Fibroblast of skin of right quadriceps (primary cell): ENCODE data around the gene METTL25B.
A peak's percentile ranks its signal among the peaks of the same experiment; 100 is the strongest.

Experiments used
- DNase-seq: peaks from one replicate; pipeline ENCODE4 v3.0.0-alpha.2; 2013

Gene METTL25B

GRCh38 chr1:156703336-156703735, 24.9 kb upstream of the METTL25B start:
- DNase-seq = no peak

- DNase-seq = peak; percentile 45
Observed at GRCh38 chr1:156703741-156704140, 24.5 kb upstream of the METTL25B start.

GRCh38 chr1:156704166-156704711, 24.0 kb upstream of the METTL25B start:
- no peak for DNase-seq

- peak; percentile 76 for DNase-seq
Observed at GRCh38 chr1:156704930-156705320, 23.3 kb upstream of the METTL25B start.

GRCh38 chr1:156705321-156705917, 22.9 kb upstream of the METTL25B start, which contains the start of gene CRABP2:
Gene CRABP2 (minus strand): TSS chr1:156705583. CDS start chr1:156705446, 137 bp downstream.
- peak; percentile 65 for DNase-seq

GRCh38 chr1:156705918-156706656, 22.2 kb upstream of the METTL25B start:
- peak; percentile 77 for DNase-seq

- peak; percentile 78 for DNase-seq
Observed at GRCh38 chr1:156706657-156707416, 21.4 kb upstream of the METTL25B start.

GRCh38 chr1:156707417-156708217, 20.7 kb upstream of the METTL25B start:
- DNase-seq = peak; percentile 83

- peak; percentile 44 for DNase-seq
Observed at GRCh38 chr1:156708218-156708661, 20.0 kb upstream of the METTL25B start.

GRCh38 chr1:156709031-156709430, 19.2 kb upstream of the METTL25B start:
- no peak for DNase-seq

- peak; percentile 48 for DNase-seq
Observed at GRCh38 chr1:156709757-156710489, 18.3 kb upstream of the METTL25B start.

- DNase-seq = peak; percentile 52
Observed at GRCh38 chr1:156711011-156711817, 17.1 kb upstream of the METTL25B start.

GRCh38 chr1:156712626-156713025, 15.6 kb upstream of the METTL25B start:
- DNase-seq = no peak

- DNase-seq = no peak
Observed at GRCh38 chr1:156714830-156715229, 13.4 kb upstream of the METTL25B start.

- DNase-seq = no peak
Observed at GRCh38 chr1:156717351-156717750, 10.9 kb upstream of the METTL25B start.

GRCh38 chr1:156721131-156721530, 7.1 kb upstream of the METTL25B start:
- DNase-seq = no peak

- DNase-seq = no peak
Observed at GRCh38 chr1:156721535-156721934, 6.7 kb upstream of the METTL25B start.

GRCh38 chr1:156725683-156726280, 2.5 kb upstream of the METTL25B start:
- peak; percentile 77 for DNase-seq

GRCh38 chr1:156726549-156727226, 1.6 kb upstream of the METTL25B start:
- DNase-seq = peak; percentile 64

GRCh38 chr1:156727492-156727891, 777 bp upstream of the METTL25B start:
- DNase-seq = no peak
